Sigmoid colon (tissue), 7 donors: ENCODE data around the gene NRBP1. TPM values are rescaled to one million over a fixed set of nuclear protein-coding genes. Genes with fewer than 3 reads are reported as not detected.

ENCODE experiments used
- DNase-seq: peaks from one replicate; pipeline ENCODE4 v3.0.0-alpha.2; 2019
- H3K27ac ChIP-seq, 4 donors: fragments of 200-600 bp; sonication (generic); one replicate each; pipeline ENCODE4 v1.5.1; 2016 to 2019; ENCODE audit warnings: mild to moderate bottlenecking in 1 of 4
- H3K27me3 ChIP-seq, 3 donors: fragments of 200-600 bp; sonication (generic); one replicate each; pipeline ENCODE4 v1.5.1; 2019; ENCODE audit warnings: mild to moderate bottlenecking in 1 of 3
- H3K36me3 ChIP-seq, 4 donors: fragments of 200-600 bp; sonication (generic); one replicate each; pipeline ENCODE4 v1.5.1; 2016 to 2019
- H3K4me1 ChIP-seq, 4 donors: fragments of 200-600 bp; sonication (generic); one replicate each; pipeline ENCODE4 v1.5.1; 2017 to 2019
- H3K4me3 ChIP-seq, 4 donors: fragments of 200-600 bp; sonication (generic); one replicate each; pipeline ENCODE4 v1.5.1; 2017 to 2019; ENCODE audit warnings: mild to moderate bottlenecking in 2 of 4, moderate library complexity in 1 of 4
- H3K9me3 ChIP-seq, 4 donors: fragments of 200-600 bp in 3 of 4; sonication (generic) in 3 of 4; one replicate each; pipeline versions ENCODE4 v1.5.1 to v1.6.1; 2013 to 2019
- EP300 ChIP-seq, 4 donors: sonication (generic); formaldehyde crosslinking; IDR thresholded peaks; one replicate each; pipeline ENCODE4 v1.6.1; 2017; ENCODE audit warnings: antibody characterized with exemption in 4 of 4
- POLR2A ChIP-seq, 2 donors: fragments of 450-650 bp; IDR thresholded peaks; one replicate each; pipeline ENCODE4 v1.6.1; 2016; ENCODE audit warnings: antibody characterized with exemption in 2 of 2, mild to moderate bottlenecking in 2 of 2, moderate library complexity in 2 of 2
- POLR2AphosphoS5 ChIP-seq, 4 donors: sonication (generic); formaldehyde crosslinking; IDR thresholded peaks; one replicate each; pipeline ENCODE4 v1.6.1; 2017; ENCODE audit warnings: antibody characterized with exemption in 4 of 4
- WGBS, 2 donors: extraction: QIAGEN DNeasy Blood & Tissue Kit; methylation state at CpG; one replicate each; pipeline ENCODE4 v1.1.7; 2013; 5-methylcytosine and 5-hydroxymethylcytosine counted together
- intact Hi-C: fragments of 100-400 bp; cut with DNase I; formaldehyde crosslinking; loops from one replicate; pipeline ENCODE4 v1.15.1; 2023
- polyA plus RNA-seq, 3 donors: library from polyadenylated mRNA; stranded (reverse); fragments of 200-250 nt; gene quantifications; one replicate each; pipeline ENCODE4 v1.2.3, GENCODE V29; 2013
- total RNA-seq, 4 donors: library from RNA; depleted of rRNA; stranded (reverse); fragments of >200 nt; gene quantifications; one replicate each; pipeline ENCODE4 v1.1.0, GENCODE V29; 2016
- TF ChIP-seq, protein P1 (sequence below), 4 experiments: fragments of 450-650 bp in 3 of 4; fragments of 200-600 bp in 1 of 4; IDR thresholded peaks; one replicate each; pipeline ENCODE4 v1.5.1; 2016 to 2019; ENCODE audit warnings: antibody characterized with exemption in 4 of 4, mild to moderate bottlenecking in 3 of 4, moderate library complexity in 2 of 4
- donor health status: healthy with polysubstance abuse.
- donor health status: Bipolar disorder and iron deficiency.
- donor health status: healthy.

The NRBP1 gene
- total and polyA plus RNA-seq, 7 donors, result 60.8 to 93.5 (median 78.5) TPM

DNA sequence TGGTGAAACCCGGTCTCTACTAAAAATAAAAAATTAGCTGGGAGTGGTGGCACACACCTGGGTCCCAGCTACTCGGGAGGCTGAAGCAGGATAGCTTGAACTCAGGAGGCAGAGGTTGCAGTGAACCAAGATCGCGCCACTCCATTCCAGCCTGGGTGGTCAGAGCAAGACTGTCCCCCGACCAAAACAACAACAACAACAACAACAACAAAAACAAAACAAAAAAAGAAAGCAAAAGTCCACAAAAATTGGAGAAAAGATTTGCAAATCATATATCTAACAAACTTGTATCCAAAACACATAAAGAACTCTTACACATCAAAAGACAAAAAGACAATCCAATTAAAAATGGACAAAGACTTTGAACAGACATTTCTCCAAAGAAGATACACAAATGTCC lies 29.5 kb upstream of the NRBP1 start:
- DNase-seq, result no peak
- no peaks in the 10 kb centered on the region for H3K27me3 ChIP-seq
- 94% methylated on average over 5 of the region's 5 CpGs for WGBS, 2 donors
- no peaks in the 10 kb centered on the region for H3K9me3 ChIP-seq
- intact Hi-C loops, result no loop called here
- H3K4me1 ChIP-seq, result no peaks in the 10 kb centered on the region
- H3K27ac ChIP-seq, result no peak overlapping the region
- TF ChIP-seq POLR2A (IDR thresholded peaks at IDR 0.05), result no peak
- TF ChIP-seq POLR2AphosphoS5 (IDR thresholded peaks at IDR 0.05), result no peak
- no peak for TF ChIP-seq EP300 (IDR thresholded peaks at IDR 0.05)
- TF ChIP-seq, protein P1, sequence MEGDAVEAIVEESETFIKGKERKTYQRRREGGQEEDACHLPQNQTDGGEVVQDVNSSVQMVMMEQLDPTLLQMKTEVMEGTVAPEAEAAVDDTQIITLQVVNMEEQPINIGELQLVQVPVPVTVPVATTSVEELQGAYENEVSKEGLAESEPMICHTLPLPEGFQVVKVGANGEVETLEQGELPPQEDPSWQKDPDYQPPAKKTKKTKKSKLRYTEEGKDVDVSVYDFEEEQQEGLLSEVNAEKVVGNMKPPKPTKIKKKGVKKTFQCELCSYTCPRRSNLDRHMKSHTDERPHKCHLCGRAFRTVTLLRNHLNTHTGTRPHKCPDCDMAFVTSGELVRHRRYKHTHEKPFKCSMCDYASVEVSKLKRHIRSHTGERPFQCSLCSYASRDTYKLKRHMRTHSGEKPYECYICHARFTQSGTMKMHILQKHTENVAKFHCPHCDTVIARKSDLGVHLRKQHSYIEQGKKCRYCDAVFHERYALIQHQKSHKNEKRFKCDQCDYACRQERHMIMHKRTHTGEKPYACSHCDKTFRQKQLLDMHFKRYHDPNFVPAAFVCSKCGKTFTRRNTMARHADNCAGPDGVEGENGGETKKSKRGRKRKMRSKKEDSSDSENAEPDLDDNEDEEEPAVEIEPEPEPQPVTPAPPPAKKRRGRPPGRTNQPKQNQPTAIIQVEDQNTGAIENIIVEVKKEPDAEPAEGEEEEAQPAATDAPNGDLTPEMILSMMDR (IDR thresholded peaks at IDR 0.05), result no peak
- no peaks in the 10 kb centered on the region for H3K36me3 ChIP-seq
- H3K4me3 ChIP-seq, result no peak overlapping the region

DNA sequence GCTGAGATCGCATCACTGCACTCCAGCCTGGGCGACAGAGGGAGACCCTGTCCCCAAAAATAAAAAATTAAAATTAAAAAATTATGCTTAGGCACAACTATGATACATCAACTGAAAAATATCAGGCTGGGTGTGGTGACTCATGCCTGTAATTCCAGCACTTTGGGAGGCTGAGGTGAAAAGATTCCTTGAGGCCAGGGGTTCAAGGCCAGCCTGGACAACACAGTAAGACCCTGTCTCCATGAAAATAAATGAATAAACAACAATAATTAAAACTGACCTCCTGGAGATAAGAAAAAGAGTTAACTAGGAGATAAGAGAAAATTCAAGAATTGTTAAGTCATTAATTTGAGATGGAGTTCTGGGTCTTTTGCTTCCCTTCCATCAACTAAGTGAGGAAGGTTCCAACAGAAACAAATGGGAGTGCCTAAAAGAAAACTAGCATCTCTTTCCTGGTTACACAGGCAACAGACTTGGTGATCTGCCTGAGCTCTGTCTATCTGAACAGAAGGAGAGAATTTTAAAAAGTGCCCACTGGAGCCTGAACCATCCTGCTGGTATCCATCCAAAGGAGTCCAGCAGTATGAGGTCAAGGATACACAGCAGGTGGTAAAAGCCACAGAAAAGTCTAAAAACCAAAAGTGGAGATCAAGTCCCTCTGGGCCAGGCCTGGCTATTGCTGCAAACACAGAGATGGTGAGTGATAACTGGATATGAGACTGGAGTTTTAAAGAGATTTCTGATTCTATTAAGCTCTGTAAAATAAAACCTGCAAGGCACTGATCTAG lies 27.9 kb upstream of the NRBP1 start:
- intact Hi-C loops, result no loop called here
- H3K27me3 ChIP-seq, result no peaks in the 10 kb centered on the region
- no peak for TF ChIP-seq POLR2AphosphoS5 (IDR thresholded peaks at IDR 0.05)
- no peak for TF ChIP-seq EP300 (IDR thresholded peaks at IDR 0.05)
- TF ChIP-seq POLR2A (IDR thresholded peaks at IDR 0.05), result no peak
- TF ChIP-seq, protein P1 (IDR thresholded peaks at IDR 0.05), result no peak
- H3K4me1 ChIP-seq, result no peaks in the 10 kb centered on the region
- 98 to 99% methylated on average over 2 of the region's 2 CpGs for WGBS, 2 donors
- H3K36me3 ChIP-seq, result no peaks in the 10 kb centered on the region
- H3K27ac ChIP-seq, result no peak overlapping the region
- no peak for DNase-seq
- H3K4me3 ChIP-seq, result no peak overlapping the region
- no peaks in the 10 kb centered on the region for H3K9me3 ChIP-seq

DNA sequence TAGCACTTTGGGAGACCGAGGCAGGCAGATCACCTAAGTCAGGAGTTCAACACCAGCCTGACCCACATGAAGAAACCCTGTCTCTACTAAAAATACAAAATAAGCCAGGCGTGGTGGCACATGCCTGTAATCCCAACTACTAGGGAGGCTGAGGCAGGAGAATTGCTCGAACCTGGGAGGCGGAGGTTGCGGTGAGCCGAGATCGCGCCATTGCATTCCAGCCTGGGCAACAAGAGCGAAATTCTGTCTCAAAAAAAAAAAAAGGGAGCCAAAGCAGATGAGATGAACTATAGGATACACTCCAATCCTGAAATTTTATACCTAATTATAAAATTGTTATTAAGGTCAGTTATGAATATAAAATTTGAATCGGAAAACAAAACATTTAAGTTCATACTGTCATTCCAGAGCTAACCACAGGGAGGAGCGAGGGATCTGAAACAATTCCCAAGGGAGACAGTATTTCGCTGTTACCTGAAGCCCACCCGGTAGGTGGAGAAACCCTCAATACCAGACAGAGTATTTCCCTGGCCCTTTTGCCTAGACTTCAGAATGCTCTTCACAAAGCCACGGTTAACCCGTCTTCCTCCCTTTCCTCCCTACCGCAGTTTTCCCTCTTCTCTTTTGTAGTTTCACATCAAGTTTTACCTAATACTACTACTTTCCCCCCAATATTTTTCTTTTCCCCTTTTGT lies 20.5 kb upstream of the NRBP1 start:
- Histone ChIP-seq H3K36me3 (no peaks in the 10 kb centered on the region), H3K4me1 (peaks cover 0 to 36% (median 22%) of the 10 kb centered on the region in 4 donors), H3K27ac (peak overlapping the region in 2 of 4 donors; percentile 73 to 79), H3K4me3 (peak overlapping the region in 3 of 4 donors; percentile 57 to 90 (median 60)), H3K9me3 (no peaks in the 10 kb centered on the region), H3K27me3 (no peaks in the 10 kb centered on the region)
- no peak for DNase-seq
- intact Hi-C loops, result loop anchor here (2.0 kb wide), 1 partner anchor 27 kb away; the partner anchor contains the start of gene ZNF513
- TF ChIP-seq, protein P1 (IDR thresholded peaks at IDR 0.05), result peak; percentile 23 to 61 (median 54)
- no peak for TF ChIP-seq POLR2A (IDR thresholded peaks at IDR 0.05)
- 49 to 55% methylated on average over 16 of the region's 16 CpGs for WGBS, 2 donors

DNA sequence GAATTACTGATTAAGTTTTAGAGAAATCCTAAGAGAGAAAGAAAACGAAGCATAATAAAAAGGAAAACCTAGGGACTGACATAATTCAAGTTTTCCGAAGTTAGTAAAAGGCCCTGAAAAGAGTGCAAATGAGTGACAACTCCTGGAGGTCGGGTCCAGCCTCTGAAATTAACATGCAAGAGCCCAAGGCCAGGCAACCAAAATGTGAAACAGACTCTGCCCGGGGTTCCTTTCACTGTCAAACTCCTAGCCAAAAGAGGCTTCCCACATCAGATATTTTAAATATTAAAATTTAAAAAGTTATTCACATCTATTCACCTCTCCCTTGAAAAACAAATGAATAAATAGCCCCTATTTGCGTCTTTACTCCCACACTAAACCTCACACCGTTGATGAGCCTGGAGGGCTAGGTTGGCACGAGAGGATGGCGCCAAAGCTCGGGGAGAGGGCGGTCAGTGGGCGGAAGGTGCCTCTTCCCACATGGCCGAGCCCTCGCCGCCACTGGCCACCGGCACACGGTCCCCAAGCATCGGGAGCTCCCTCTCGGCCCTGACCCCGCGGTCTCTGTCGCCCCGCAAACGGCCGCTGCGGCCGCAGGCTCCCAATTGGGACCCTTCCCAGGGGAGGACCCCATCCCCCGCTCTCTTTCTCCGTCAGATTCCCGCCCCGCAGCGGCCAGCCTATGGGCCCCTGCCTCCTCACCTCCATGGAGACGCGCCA lies 19.7 kb upstream of the NRBP1 start:
- no peak for DNase-seq
- intact Hi-C loops, result loop anchor here (1.0 to 2.0 kb wide), 2 partner anchors 20 to 28 kb away; partner anchors contain the start of genes NRBP1 and ZNF513
- Histone ChIP-seq H3K4me3 (peak overlapping the region; percentile 57 to 98 (median 75)), H3K27me3 (no peaks in the 10 kb centered on the region), H3K27ac (peak overlapping the region; percentile 73 to 93 (median 82)), H3K36me3 (no peaks in the 10 kb centered on the region), H3K9me3 (no peaks in the 10 kb centered on the region), H3K4me1 (peaks cover 0 to 36% (median 22%) of the 10 kb centered on the region in 4 donors)
- WGBS, 2 donors, result 1% methylated on average over 33 of the region's 33 CpGs
- TF ChIP-seq POLR2A (IDR thresholded peaks at IDR 0.05) (no peak), POLR2AphosphoS5 (IDR thresholded peaks at IDR 0.05) (no peak), EP300 (IDR thresholded peaks at IDR 0.05) (no peak)
- TF ChIP-seq, protein P1 (IDR thresholded peaks at IDR 0.05), result no peak
